ENCODE results near the gene NAT14. TPM values are rescaled to one million over a fixed set of nuclear protein-coding genes. Genes with fewer than 3 reads are reported as not detected.

NAT14 gene
- polyA plus RNA-seq, 1 experiment = 19.4 TPM

DNA sequence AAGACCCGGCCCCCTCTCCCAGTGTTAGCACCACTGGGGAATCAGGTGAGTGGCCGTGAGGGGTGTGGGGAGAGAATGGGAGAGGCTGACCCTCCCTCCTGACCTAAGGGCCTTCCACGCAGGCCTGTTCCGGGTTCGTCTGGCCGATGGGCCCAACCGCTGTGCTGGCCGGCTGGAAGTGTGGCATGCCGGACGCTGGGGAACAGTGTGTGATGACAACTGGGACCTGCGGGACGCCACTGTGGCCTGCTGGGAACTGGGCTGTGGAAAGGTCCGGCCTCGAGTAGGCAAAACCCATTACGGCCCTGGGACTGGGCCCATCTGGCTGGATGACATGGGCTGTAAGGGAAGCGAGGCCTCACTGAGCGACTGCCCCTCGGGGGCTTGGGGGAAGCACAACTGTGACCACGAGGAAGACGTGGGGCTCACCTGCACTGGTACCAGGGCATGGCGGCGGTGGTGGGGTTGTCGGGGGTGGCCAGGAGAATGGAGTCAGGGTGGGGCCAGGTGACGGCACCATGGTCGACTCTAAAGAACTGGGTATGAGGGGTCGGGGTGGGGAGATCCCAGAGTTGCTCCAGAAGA lies 15.5 kb downstream of the NAT14 start:
- no peak overlapping the region for H3K4me3 ChIP-seq (ENCODE audit: low read depth, low read length)
- ChIA-PET CTCF (interaction anchor here (1.5 kb wide), 1 partner anchor 33 kb away, joined by 12 read pairs; no protein-coding TSS in a partner anchor), POLR2A (interaction anchor here (1.1 kb wide), 1 partner anchor 15 kb away, joined by 3 read pairs; the partner anchor contains the start of gene NAT14)
- peaks cover 7% of the 10 kb centered on the region; the same call in 1 of the 2 replicates for H3K9me3 ChIP-seq (ENCODE audit: control insufficient read depth, insufficient read depth, low read length)
- no peak overlapping the region for H3K27ac ChIP-seq (ENCODE audit: low read depth, low read length)
- no peaks in the 10 kb centered on the region for H3K27me3 ChIP-seq (ENCODE audit: control insufficient read depth, insufficient read depth, low read length)
- TF ChIP-seq, protein P1, sequence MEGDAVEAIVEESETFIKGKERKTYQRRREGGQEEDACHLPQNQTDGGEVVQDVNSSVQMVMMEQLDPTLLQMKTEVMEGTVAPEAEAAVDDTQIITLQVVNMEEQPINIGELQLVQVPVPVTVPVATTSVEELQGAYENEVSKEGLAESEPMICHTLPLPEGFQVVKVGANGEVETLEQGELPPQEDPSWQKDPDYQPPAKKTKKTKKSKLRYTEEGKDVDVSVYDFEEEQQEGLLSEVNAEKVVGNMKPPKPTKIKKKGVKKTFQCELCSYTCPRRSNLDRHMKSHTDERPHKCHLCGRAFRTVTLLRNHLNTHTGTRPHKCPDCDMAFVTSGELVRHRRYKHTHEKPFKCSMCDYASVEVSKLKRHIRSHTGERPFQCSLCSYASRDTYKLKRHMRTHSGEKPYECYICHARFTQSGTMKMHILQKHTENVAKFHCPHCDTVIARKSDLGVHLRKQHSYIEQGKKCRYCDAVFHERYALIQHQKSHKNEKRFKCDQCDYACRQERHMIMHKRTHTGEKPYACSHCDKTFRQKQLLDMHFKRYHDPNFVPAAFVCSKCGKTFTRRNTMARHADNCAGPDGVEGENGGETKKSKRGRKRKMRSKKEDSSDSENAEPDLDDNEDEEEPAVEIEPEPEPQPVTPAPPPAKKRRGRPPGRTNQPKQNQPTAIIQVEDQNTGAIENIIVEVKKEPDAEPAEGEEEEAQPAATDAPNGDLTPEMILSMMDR (IDR thresholded peaks at IDR 0.05; ENCODE audit: low read depth, low read length) = no peak
- no peak for DNase-seq (ENCODE audit: low read depth, low spot score)

DNA sequence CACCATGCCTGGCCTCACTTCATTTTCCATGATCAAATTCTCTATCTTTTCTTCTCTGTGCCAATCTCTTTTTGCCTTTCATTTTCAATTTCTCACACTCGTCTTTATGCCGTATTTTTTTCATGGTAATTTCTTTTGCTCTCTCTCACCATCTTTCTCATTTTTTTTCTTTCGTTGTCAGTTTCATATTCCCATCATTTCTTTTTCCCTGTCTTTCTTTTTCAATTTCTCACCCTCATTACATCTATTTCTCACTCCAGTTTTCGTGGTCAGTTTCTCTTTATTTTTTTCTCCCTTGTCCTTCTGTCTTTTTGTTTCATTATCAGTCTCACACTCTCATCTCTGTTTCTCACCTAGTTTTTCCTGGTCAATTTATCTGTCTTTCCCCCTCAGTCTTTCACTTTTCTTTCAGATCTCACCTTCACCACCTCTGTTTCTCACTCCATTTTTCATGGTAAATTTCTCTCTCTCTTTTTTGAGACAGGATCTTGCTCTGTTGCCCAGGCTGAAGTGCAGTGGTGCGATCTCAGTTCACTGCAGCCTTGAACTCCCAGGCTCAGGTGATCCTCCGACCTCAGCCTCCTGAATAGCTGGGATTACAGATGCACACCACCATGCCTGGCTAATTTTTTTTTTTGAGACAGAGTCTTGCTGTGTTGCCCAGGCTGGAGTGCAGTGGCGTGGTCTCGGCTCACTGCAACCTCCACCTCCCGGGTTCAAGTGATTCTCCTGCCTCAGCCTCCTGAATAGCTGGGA lies 17.4 kb downstream of the NAT14 start:
- no peak overlapping the region for H3K4me3 ChIP-seq (ENCODE audit: low read depth, low read length)
- H3K9me3 ChIP-seq (ENCODE audit: control insufficient read depth, insufficient read depth, low read length) = peaks cover 7% of the 10 kb centered on the region; the same call in 1 of the 2 replicates
- POLR2A ChIA-PET = interaction anchor here (1.1 kb wide), 1 partner anchor 15 kb away, joined by 3 read pairs; no protein-coding TSS in a partner anchor
- CTCF ChIA-PET = interaction anchor here (0.7 kb wide), 1 partner anchor 35 kb away, joined by 4 read pairs; no protein-coding TSS in a partner anchor
- DNase-seq (ENCODE audit: low read depth, low spot score) = no peak
- H3K27ac ChIP-seq (ENCODE audit: low read depth, low read length) = no peak overlapping the region
- H3K27me3 ChIP-seq (ENCODE audit: control insufficient read depth, insufficient read depth, low read length) = no peaks in the 10 kb centered on the region
- TF ChIP-seq, protein P1 (IDR thresholded peaks at IDR 0.05; ENCODE audit: low read depth, low read length) = no peak

DNA sequence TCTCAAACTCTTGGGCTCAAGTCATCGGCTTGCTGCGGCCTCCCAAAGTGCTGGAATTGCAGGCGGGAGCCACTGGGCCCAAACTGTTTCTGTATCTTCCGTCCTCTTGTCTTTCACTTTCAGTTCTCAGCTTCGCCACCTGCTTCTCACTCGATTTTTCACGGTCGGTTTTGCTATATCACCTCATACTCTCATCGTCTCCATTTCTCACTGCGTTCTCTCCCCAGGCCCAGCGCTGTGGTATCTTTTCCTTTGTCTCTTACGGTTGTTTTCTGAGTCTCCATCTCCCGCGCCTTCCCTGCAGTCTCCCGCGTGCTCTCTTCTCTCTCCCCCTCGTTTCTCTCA lies 18.1 kb downstream of the NAT14 start:
- H3K4me3 ChIP-seq (ENCODE audit: low read depth, low read length) = no peak overlapping the region
- DNase-seq (ENCODE audit: low read depth, low spot score) = no peak
- peaks cover 7% of the 10 kb centered on the region; the same call in 1 of the 2 replicates for H3K9me3 ChIP-seq (ENCODE audit: control insufficient read depth, insufficient read depth, low read length)
- H3K27ac ChIP-seq (ENCODE audit: low read depth, low read length) = no peak overlapping the region
- ChIA-PET POLR2A (interaction anchor here (1.2 to 1.4 kb wide), 3 partner anchors 27 to 362 kb away, joined by 4 to 18 read pairs (median 7); partner anchors contain the start of genes UBE2S and ZNF628), CTCF (interaction anchor here (0.6 to 2.9 kb wide), 16 partner anchors 10 to 362 kb away, joined by 3 to 144 read pairs (median 6); partner anchors contain the start of genes NAT14 and SSC5D)
- TF ChIP-seq, protein P1 (IDR thresholded peaks at IDR 0.05; ENCODE audit: low read depth, low read length) = no peak
- H3K27me3 ChIP-seq (ENCODE audit: control insufficient read depth, insufficient read depth, low read length) = no peaks in the 10 kb centered on the region

DNA sequence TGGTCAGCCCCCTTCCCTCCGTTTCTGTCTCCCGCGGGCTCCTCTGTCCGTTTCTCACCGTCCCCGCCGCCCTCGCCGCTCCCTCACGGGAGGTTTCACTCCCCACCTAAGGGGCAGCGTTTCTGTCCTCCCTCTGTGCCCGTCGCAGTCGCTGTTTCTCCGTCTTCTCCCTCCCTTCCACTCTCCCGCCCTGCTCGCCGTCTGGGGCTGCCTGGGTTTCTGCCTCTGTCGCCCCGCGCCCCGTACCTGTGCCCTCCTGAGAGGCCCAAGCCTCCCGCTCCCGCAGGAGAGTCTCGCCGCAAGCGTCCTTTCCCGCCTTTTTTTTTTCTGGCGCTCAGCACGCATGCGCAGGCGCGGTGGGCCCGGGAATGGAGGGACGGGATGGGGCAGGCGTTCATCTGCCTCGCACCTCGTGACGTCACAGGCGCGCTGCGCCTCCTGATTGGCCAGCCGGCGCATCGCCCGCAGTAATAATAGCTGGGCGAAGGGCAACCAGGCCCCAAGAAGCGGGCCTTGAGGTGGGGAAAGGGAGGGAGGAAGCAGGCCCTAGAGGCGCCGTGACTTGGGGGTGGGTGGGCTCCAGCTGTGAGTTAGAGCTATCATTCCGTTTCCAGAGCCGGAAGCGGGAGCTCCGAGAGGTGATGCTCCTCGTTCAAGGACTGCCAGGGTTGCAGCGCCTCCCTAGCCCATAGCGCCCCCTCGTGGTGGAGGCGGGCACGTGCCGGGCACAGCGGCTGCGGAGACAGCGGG lies 18.7 kb downstream of the NAT14 start:
- TF ChIP-seq, protein P1 (IDR thresholded peaks at IDR 0.05; ENCODE audit: low read depth, low read length) = peak; percentile 96
- Histone ChIP-seq H3K27me3 (ENCODE audit: control insufficient read depth, insufficient read depth, low read length) (no peaks in the 10 kb centered on the region), H3K9me3 (ENCODE audit: control insufficient read depth, insufficient read depth, low read length) (peaks cover 7% of the 10 kb centered on the region; the same call in 1 of the 2 replicates), H3K4me3 (ENCODE audit: low read depth, low read length) (peak overlapping the region; percentile 69), H3K27ac (ENCODE audit: low read depth, low read length) (no peak overlapping the region)
- ChIA-PET POLR2A (interaction anchor here (0.6 to 1.4 kb wide), 15 partner anchors 16 to 363 kb away, joined by 3 to 18 read pairs (median 4); partner anchors contain the start of genes HSPBP1, ISOC2, KMT5C and NAT14), CTCF (interaction anchor here (0.5 to 2.9 kb wide), 61 partner anchors 10 to 900 kb away, joined by 3 to 144 read pairs (median 4); partner anchors contain the start of genes FIZ1, ISOC2, NAT14 and SSC5D)
- peak; percentile 80 for DNase-seq (ENCODE audit: low read depth, low spot score)
